Gastrocnemius medialis (tissue), 4 donors: ENCODE data around the gene ATP2A2. TPM values are rescaled to one million over a fixed set of nuclear protein-coding genes. Genes with fewer than 3 reads are reported as not detected.
"Not testable (repeated sequence)": the region's sequence is repeated elsewhere in the genome, so short reads cannot be mapped to it uniquely, and the experiment has no call there.

ENCODE experiments used
- ATAC-seq, 2 donors: fragments of 150-250 bp; one replicate each; pipeline ENCODE4 v1.9.1; 2016
- DNase-seq, 2 donors: peaks; one replicate each; pipeline ENCODE4 v3.0.0-alpha.2; 2019
- H3K27ac ChIP-seq, 4 donors: fragments of 200-600 bp; sonication (generic); 1 replicate in 1 of 4; 2 replicates in 3 of 4; pipeline ENCODE4 v1.5.1; 2016 to 2018; ENCODE audit warnings: mild to moderate bottlenecking in 2 of 4, moderate library complexity in 1 of 4
- H3K27me3 ChIP-seq, 3 donors: fragments of 200-600 bp; sonication (generic) in 2 of 3; 1 replicate in 1 of 3; 2 replicates in 2 of 3; pipeline versions ENCODE4 v1.5.1 to v1.6.0; 2016 to 2019; ENCODE audit warnings: mild to moderate bottlenecking in 1 of 3, moderate library complexity in 1 of 3
- H3K36me3 ChIP-seq, 2 donors: fragments of 200-600 bp; sonication (generic) in 1 of 2; one replicate each; pipeline ENCODE4 v1.5.1; 2017 to 2018
- H3K4me1 ChIP-seq, 2 donors: fragments of 200-600 bp; sonication (generic) in 1 of 2; one replicate each; pipeline ENCODE4 v1.5.1; 2016 to 2017; ENCODE audit warnings: mild to moderate bottlenecking in 2 of 2
- H3K4me3 ChIP-seq, 4 donors: fragments of 200-600 bp; sonication (generic) in 3 of 4; 1 replicate in 1 of 4; 2 replicates in 3 of 4; pipeline ENCODE4 v1.5.1; 2016 to 2019; ENCODE audit warnings: mild to moderate bottlenecking in 2 of 4
- H3K9me3 ChIP-seq, 3 donors: fragments of 200-600 bp; sonication (generic) in 2 of 3; 1 replicate in 1 of 3; 2 replicates in 2 of 3; pipeline ENCODE4 v1.5.1; 2016 to 2019
- POLR2A ChIP-seq, 2 donors: fragments of 450-650 bp; IDR thresholded peaks; one replicate each; pipeline ENCODE4 v1.6.1; 2017; ENCODE audit warnings: antibody characterized with exemption in 2 of 2, mild to moderate bottlenecking in 2 of 2, moderate library complexity in 2 of 2
- in situ Hi-C, 4 donors: fragments of 200-750 bp; cut with MboI; loops; one replicate each; pipeline versions ENCODE4 v1.15.0 to v1.8.0; 2017; ENCODE audit warnings: low sequenced_read_pairs in 4 of 4
- intact Hi-C: fragments of 100-400 bp; cut with DNase I; formaldehyde crosslinking; loops from one replicate; pipeline ENCODE4 v1.15.1; 2023; ENCODE audit warnings: low total_unique reads
- total RNA-seq, 4 donors: library from RNA; depleted of rRNA; stranded (reverse); fragments of >200 nt; gene quantifications; one replicate each; pipeline versions ENCODE4 v1.1.0 to v1.2.3, GENCODE V29; 2016
- TF ChIP-seq, protein P1 (sequence below), 5 experiments: fragments of 450-650 bp in 3 of 5; fragments of 200-600 bp in 2 of 5; sonication (generic) in 2 of 5; IDR thresholded peaks in 4 of 5; conservative IDR thresholded peaks in 1 of 5; 1 replicate in 4 of 5; 2 replicates in 1 of 5; pipeline ENCODE4 v1.5.1; 2016 to 2019; ENCODE audit warnings: antibody characterized with exemption in 5 of 5, mild to moderate bottlenecking in 3 of 5, moderate library complexity in 3 of 5

The ATP2A2 gene
- total RNA-seq, 4 donors from 2014 or later: 788 to 1,983 (median 1,302) TPM

DNA sequence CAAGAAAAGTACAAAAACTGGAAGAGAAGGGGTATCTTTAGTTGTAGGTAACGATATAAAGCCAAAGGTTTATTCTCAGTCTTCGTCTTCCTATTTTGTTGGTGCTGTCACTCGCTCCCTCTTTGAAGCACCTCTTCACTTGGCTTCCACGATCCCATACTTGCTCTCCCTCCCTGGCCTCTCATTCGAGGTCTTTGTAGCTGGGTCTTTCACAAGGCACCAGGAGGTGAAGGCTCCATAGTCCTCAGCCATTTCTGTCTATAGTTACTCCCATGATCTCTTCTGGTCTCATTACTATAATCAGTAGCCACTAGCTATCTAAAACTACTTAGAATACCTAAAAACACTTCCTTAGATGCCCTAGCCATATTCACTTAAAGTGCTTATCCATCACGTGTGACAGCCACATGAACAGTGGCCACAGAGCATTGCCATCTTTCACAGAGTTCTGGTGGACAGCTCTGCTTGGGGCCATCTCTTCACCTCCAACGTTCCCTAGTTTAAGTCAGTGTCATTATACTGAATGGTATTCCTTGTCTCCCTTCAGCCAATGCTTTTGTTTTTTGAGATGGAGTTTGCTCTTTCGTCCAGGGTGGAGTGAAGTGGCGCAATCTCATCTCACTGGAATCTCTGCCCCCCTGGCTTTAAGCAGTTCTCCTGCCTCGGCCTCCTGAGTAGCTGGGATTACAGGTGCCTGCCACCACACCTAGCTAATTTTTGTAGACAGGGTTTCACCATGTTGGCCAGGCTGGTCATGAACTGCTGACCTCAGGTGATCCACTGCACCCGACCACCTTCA, 57.1 kb downstream of the ATP2A2 start:
- H3K9me3 ChIP-seq: no peaks in the 10 kb centered on the region
- no peaks in the 10 kb centered on the region for H3K4me1 ChIP-seq
- peaks cover 9 to 100% of the 10 kb centered on the region in 2 donors for H3K36me3 ChIP-seq
- no peak overlapping the region for H3K4me3 ChIP-seq
- no peak for ATAC-seq
- H3K27ac ChIP-seq: peak overlapping the region; percentile 11 to 24 (median 17)
- no peaks in the 10 kb centered on the region for H3K27me3 ChIP-seq
- intact Hi-C loops (no loop called here), in situ Hi-C loops (no loop called here)
- no peak for DNase-seq
- no peak for TF ChIP-seq POLR2A (IDR thresholded peaks at IDR 0.05)
- TF ChIP-seq, protein P1, sequence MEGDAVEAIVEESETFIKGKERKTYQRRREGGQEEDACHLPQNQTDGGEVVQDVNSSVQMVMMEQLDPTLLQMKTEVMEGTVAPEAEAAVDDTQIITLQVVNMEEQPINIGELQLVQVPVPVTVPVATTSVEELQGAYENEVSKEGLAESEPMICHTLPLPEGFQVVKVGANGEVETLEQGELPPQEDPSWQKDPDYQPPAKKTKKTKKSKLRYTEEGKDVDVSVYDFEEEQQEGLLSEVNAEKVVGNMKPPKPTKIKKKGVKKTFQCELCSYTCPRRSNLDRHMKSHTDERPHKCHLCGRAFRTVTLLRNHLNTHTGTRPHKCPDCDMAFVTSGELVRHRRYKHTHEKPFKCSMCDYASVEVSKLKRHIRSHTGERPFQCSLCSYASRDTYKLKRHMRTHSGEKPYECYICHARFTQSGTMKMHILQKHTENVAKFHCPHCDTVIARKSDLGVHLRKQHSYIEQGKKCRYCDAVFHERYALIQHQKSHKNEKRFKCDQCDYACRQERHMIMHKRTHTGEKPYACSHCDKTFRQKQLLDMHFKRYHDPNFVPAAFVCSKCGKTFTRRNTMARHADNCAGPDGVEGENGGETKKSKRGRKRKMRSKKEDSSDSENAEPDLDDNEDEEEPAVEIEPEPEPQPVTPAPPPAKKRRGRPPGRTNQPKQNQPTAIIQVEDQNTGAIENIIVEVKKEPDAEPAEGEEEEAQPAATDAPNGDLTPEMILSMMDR (IDR thresholded peaks at IDR 0.05 in 4 of 5, conservative IDR thresholded peaks at IDR 0.05 in 1 of 5): no peak

DNA sequence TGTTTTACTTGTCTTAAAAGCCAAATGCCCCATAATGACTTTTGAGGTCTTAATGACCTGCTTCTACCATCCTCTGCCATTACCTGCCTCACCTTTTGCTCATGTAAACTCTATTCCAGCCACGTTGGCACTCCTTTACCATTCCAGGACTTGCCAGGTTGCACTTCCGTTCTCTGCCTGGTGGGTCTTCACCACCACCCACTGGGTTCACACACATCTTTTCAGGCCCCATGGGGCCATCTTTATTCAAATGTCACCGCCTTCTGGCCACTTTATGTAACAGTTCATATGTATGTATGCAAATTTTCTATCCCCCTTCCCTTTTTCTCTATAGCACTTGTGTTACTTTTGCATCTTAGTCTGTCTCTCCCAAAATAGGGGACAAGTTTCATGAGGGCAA, 57.7 kb downstream of the ATP2A2 start:
- H3K36me3 ChIP-seq: peaks cover 9 to 100% of the 10 kb centered on the region in 2 donors
- H3K27me3 ChIP-seq: no peaks in the 10 kb centered on the region
- peak overlapping the region; percentile 11 to 21 (median 16) for H3K27ac ChIP-seq
- no peaks in the 10 kb centered on the region for H3K9me3 ChIP-seq
- ATAC-seq (no peak), DNase-seq (no peak)
- no peaks in the 10 kb centered on the region for H3K4me1 ChIP-seq
- in situ Hi-C loops (no loop called here), intact Hi-C loops (no loop called here)
- TF ChIP-seq, protein P1 (IDR thresholded peaks at IDR 0.05 in 4 of 5, conservative IDR thresholded peaks at IDR 0.05 in 1 of 5): peak in 1 of 5 experiments; percentile 3
- no peak for TF ChIP-seq POLR2A (IDR thresholded peaks at IDR 0.05)
- H3K4me3 ChIP-seq: no peak overlapping the region

DNA sequence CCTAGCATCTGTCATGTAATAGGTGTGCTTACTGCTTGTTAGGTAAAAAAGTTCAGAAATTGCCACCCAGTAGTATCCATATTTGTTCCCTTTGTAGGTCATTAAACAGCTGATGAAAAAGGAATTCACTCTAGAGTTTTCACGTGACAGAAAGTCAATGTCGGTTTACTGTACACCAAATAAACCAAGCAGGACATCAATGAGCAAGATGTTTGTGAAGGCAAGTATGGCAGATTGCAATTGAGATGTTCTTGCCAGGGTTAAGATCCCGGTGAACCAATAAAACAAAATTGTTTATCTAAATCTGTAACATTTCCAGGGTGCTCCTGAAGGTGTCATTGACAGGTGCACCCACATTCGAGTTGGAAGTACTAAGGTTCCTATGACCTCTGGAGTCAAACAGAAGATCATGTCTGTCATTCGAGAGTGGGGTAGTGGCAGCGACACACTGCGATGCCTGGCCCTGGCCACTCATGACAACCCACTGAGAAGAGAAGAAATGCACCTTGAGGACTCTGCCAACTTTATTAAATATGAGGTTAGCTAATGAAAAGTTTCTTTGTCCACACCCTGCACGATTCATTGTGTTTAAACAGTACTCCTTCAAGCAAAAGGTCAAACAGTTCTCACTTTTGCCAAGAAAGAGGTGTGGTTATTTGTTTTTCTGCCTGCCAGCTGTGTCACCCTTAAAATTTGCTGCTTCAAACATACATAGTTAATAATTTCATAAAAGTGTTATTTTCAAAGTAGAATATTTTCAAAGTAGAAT, 58.3 kb downstream of the ATP2A2 start:
- in situ Hi-C loops: no loop called here
- DNase-seq (no peak), ATAC-seq (no peak)
- TF ChIP-seq, protein P1 (IDR thresholded peaks at IDR 0.05 in 4 of 5, conservative IDR thresholded peaks at IDR 0.05 in 1 of 5): no peak
- TF ChIP-seq POLR2A (IDR thresholded peaks at IDR 0.05): no peak
- no peak overlapping the region for H3K4me3 ChIP-seq
- H3K27me3 ChIP-seq: no peaks in the 10 kb centered on the region
- intact Hi-C loops: no loop called here
- peak overlapping the region in 3 of 4 donors; percentile 13 to 36 (median 18) for H3K27ac ChIP-seq
- H3K36me3 ChIP-seq: peaks cover 9 to 100% of the 10 kb centered on the region in 2 donors
- H3K9me3 ChIP-seq: no peaks in the 10 kb centered on the region
- no peaks in the 10 kb centered on the region for H3K4me1 ChIP-seq

DNA sequence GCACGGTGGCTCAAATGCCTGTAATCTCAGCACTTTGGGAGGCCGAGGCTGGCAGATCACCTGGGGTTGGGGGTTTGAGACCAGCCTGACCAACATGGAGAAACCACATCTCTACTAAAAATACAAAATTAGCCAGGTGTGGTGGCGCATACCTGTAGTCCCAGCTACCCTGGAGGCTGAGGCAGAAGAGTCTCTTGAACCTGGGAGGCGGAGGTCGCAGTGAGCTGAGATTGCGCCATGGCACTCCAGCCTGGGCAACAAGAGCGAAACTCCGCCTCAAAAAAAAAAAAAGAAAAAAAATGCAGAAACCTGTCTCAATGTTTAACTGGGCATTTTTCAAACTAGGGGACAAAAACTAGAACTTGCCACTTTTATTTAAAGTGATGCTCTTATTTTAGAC, 59.2 kb downstream of the ATP2A2 start:
- H3K4me3 ChIP-seq, H3K27me3 ChIP-seq, H3K9me3 ChIP-seq, in situ Hi-C loops, intact Hi-C loops, ATAC-seq, H3K4me1 ChIP-seq, DNase-seq: not testable (repeated sequence)
- peaks cover 9 to 100% of the 10 kb centered on the region in 2 donors for H3K36me3 ChIP-seq
- peak overlapping the region in 3 of 4 donors; percentile 4 to 36 (median 5) for H3K27ac ChIP-seq

DNA sequence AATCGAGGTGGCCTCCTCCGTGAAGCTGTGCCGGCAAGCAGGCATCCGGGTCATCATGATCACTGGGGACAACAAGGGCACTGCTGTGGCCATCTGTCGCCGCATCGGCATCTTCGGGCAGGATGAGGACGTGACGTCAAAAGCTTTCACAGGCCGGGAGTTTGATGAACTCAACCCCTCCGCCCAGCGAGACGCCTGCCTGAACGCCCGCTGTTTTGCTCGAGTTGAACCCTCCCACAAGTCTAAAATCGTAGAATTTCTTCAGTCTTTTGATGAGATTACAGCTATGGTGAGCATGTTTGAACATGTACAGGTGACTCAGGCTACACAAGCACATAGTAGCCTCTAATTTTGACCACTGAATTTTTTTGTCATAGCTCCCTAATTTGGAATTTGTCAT, 59.7 kb downstream of the ATP2A2 start:
- ATAC-seq: no peak
- H3K36me3 ChIP-seq: peaks cover 12 to 100% of the 10 kb centered on the region in 2 donors
- H3K4me1 ChIP-seq: no peaks in the 10 kb centered on the region
- H3K4me3 ChIP-seq: no peak overlapping the region
- in situ Hi-C loops (no loop called here), intact Hi-C loops (no loop called here)
- TF ChIP-seq, protein P1 (IDR thresholded peaks at IDR 0.05 in 4 of 5, conservative IDR thresholded peaks at IDR 0.05 in 1 of 5): no peak
- no peak for TF ChIP-seq POLR2A (IDR thresholded peaks at IDR 0.05)
- H3K27ac ChIP-seq: peak overlapping the region in 2 of 4 donors; percentile 28 to 36
- H3K27me3 ChIP-seq: no peaks in the 10 kb centered on the region
- no peak for DNase-seq
- H3K9me3 ChIP-seq: no peaks in the 10 kb centered on the region
